ENCODE results near the gene BOD1L1. TPM values are rescaled to one million over a fixed set of nuclear protein-coding genes. Genes with fewer than 3 reads are reported as not detected.

Gene BOD1L1
- 10.6 and 11.4 TPM in 2 replicates for total RNA-seq

DNA sequence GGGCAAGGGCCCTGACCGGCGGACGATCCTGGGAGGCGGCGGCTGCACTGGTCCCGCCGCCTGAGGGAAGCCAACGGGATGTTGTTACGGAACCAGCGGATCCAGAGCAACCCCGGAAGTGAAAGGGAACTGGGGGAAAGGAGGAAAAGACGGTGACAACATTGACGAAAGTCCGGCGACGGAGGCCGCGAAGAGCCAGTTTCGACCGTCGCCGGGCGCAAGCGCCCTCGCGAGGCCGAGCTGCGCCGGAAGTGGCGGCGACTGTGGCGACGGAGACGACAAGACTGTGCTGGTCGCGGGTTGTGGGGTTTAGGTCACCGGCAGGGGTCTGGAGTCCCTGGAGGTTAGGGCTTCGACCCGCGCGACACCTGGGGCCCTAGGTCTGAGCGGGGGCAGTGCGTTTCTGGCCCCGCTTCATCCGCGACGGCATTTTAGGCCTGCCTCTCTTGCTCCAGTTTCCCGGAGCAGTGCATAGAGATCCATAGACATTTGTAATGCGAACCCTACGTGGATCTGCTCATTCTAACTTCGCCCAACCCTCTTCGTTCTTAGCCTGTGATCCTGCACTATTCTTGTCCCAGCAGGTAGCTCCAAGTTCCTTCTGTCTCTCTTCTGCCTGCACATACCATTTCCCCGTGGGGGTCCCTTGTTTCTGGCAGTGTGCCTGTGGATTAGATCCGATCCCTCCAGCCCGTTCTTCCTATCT, at the start of gene BOD1L1:
TSS of gene BOD1L1 (minus strand) at position 120 of the 706 bp plus-strand sequence. CDS start 138 bp downstream, outside the sequence.

DNA sequence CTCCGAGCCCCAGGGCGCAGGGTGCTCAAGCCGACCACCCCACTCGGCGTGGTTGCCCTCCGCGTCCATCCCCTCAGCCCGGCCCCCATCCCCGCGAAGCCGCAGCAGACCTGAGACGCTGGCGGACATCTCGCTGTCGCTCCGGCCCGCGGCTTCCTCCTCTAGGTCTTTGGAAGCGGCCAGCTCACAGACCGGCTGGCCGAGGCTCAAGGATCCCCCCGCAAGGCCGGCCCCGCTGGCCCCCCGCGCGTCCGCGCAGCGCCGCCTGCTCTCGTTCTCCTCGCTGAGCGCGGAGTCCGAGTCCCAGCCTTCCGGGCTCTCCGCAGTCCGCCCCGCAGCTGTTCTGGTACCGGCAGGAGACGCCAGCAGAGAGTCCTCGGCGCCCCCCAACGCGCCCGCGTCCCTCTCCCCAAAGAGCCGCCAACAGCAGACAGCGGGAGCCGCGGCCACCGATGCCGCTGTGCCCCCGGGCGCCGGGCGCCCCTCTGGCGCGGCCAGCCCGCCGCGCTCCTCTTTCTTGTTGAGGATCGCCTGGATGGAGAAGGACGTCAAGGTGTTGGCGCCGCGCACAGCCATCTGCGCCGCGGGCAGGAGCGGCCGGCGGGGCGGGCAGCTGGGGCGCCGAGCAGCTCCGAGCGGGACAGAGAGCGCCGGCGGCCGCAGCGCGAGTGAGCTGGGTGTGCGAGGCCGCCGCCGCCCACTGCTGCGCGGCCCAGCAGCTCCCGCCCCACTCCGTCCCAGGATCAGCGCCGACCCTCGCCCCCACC, 83.5 kb downstream of the BOD1L1 start, which contains the start of gene NKX3-2:
TSS of gene NKX3-2 (minus strand) at position 670 of the 767 bp plus-strand sequence. CDS start at position 576, 94 bp downstream.

Other genes with a start within 250 kb of the BOD1L1 start
- 7.0 and 11.2 TPM in 2 replicates for gene RAB28, start 143.4 kb downstream of the BOD1L1 start, total RNA-seq
- gene NKX3-2, start 83.2 kb downstream of the BOD1L1 start, total RNA-seq, result not detected in 2 replicates